PC-9 (cell line): Measurements from ENCODE around the gene C5orf58.

Experiments used
- EZH2 ChIP-seq: fragments of 200-600 bp; sonication (generic); IDR thresholded peaks from 2 replicates; pipeline ENCODE4 v1.8.0; 2017; ENCODE audit warnings: antibody characterized with exemption, low read depth
- TF ChIP-seq, protein P1 (sequence below): fragments of 200-600 bp; sonication (generic); conservative IDR thresholded peaks from 2 replicates; pipeline ENCODE4 v1.6.1; 2017; ENCODE audit warnings: mixed run types, antibody characterized with exemption, mild to moderate bottlenecking, moderate library complexity

DNA sequence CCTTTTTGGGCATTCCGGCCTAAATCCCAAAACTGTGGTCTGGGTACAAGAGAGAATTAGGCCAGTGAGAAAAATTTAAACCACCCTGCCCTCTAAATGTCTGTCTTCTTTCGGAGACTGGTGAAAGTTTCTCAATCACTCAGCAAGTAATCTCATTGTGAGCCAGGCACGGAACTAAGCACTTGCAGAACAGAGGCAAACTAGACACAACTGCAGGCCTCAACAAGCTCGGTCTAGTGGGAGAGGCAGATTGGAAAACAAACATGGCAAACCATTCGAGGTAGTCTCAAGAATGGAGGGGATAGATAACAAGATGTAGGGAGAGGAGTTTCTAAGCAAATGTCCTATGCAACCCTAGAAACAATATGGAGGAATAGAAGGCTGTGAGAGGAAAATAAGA, 8.9 kb upstream of the C5orf58 start:
- TF ChIP-seq, protein P1, sequence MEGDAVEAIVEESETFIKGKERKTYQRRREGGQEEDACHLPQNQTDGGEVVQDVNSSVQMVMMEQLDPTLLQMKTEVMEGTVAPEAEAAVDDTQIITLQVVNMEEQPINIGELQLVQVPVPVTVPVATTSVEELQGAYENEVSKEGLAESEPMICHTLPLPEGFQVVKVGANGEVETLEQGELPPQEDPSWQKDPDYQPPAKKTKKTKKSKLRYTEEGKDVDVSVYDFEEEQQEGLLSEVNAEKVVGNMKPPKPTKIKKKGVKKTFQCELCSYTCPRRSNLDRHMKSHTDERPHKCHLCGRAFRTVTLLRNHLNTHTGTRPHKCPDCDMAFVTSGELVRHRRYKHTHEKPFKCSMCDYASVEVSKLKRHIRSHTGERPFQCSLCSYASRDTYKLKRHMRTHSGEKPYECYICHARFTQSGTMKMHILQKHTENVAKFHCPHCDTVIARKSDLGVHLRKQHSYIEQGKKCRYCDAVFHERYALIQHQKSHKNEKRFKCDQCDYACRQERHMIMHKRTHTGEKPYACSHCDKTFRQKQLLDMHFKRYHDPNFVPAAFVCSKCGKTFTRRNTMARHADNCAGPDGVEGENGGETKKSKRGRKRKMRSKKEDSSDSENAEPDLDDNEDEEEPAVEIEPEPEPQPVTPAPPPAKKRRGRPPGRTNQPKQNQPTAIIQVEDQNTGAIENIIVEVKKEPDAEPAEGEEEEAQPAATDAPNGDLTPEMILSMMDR = no peak
- no peak for TF ChIP-seq EZH2
